ENCODE data around the gene ABCA5. TPM values are rescaled to one million over a fixed set of nuclear protein-coding genes. Genes with fewer than 3 reads are reported as not detected.

The ABCA5 gene, protein sequence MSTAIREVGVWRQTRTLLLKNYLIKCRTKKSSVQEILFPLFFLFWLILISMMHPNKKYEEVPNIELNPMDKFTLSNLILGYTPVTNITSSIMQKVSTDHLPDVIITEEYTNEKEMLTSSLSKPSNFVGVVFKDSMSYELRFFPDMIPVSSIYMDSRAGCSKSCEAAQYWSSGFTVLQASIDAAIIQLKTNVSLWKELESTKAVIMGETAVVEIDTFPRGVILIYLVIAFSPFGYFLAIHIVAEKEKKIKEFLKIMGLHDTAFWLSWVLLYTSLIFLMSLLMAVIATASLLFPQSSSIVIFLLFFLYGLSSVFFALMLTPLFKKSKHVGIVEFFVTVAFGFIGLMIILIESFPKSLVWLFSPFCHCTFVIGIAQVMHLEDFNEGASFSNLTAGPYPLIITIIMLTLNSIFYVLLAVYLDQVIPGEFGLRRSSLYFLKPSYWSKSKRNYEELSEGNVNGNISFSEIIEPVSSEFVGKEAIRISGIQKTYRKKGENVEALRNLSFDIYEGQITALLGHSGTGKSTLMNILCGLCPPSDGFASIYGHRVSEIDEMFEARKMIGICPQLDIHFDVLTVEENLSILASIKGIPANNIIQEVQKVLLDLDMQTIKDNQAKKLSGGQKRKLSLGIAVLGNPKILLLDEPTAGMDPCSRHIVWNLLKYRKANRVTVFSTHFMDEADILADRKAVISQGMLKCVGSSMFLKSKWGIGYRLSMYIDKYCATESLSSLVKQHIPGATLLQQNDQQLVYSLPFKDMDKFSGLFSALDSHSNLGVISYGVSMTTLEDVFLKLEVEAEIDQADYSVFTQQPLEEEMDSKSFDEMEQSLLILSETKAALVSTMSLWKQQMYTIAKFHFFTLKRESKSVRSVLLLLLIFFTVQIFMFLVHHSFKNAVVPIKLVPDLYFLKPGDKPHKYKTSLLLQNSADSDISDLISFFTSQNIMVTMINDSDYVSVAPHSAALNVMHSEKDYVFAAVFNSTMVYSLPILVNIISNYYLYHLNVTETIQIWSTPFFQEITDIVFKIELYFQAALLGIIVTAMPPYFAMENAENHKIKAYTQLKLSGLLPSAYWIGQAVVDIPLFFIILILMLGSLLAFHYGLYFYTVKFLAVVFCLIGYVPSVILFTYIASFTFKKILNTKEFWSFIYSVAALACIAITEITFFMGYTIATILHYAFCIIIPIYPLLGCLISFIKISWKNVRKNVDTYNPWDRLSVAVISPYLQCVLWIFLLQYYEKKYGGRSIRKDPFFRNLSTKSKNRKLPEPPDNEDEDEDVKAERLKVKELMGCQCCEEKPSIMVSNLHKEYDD (N-terminal part only)
- total RNA-seq, result 12.8 and 15.1 TPM in 2 replicates

- peak; percentile 86 for DNase-seq (ENCODE audit: low spot score)
- Mint-ChIP-seq H3K4me3 (peak within 1 kb of the TSS; percentile 97), H3K9me3 (peaks cover 4% of the 10 kb centered on the region), H3K4me1 (ENCODE audit: low read depth) (peaks cover 23% of the 10 kb centered on the region), H3K36me3 (ENCODE audit: low read depth) (peaks cover 3% of the 10 kb centered on the region), H3K27ac (peak within 1 kb of the TSS; percentile 96), H3K27me3 (ENCODE audit: insufficient read depth) (peaks cover 13% of the 10 kb centered on the region)
- intact Hi-C loops (cut with micrococcal nuclease), result loop anchor here (1.0 to 10.0 kb wide), 6 partner anchors 68 to 1950 kb away; partner anchors contain the start of genes KCNJ2, MAP2K6, PITPNC1 and PRKAR1A
These were observed at the start of gene ABCA5 for GRCh38 chr17:69327060-69327831. TSS of gene ABCA5 (minus strand) at chr17:69327133. CDS start at chr17:69314415, 12,718 bp downstream.

- H3K4me1 Mint-ChIP-seq (ENCODE audit: low read depth), result no peaks in the 10 kb centered on the region
- H3K36me3 Mint-ChIP-seq (ENCODE audit: low read depth), result no peaks in the 10 kb centered on the region
- H3K27me3 Mint-ChIP-seq (ENCODE audit: insufficient read depth), result peaks cover 5% of the 10 kb centered on the region
- no peak overlapping the region for H3K4me3 Mint-ChIP-seq
- no peaks in the 10 kb centered on the region for H3K9me3 Mint-ChIP-seq
- no peak for DNase-seq (ENCODE audit: low spot score)
- intact Hi-C loops (cut with micrococcal nuclease), result no loop called here
- H3K27ac Mint-ChIP-seq, result no peak overlapping the region
These were observed 48.3 kb upstream of the ABCA5 start for GRCh38 chr17:69375229-69375628.

- H3K27ac Mint-ChIP-seq, result no peak overlapping the region
- peaks cover 5% of the 10 kb centered on the region for H3K27me3 Mint-ChIP-seq (ENCODE audit: insufficient read depth)
- intact Hi-C loops (cut with micrococcal nuclease), result no loop called here
These were observed 46.1 kb upstream of the ABCA5 start for GRCh38 chr17:69373069-69373468.

GRCh38 chr17:69367298-69367697, 40.4 kb upstream of the ABCA5 start:
- peaks cover 5% of the 10 kb centered on the region for H3K27me3 Mint-ChIP-seq (ENCODE audit: insufficient read depth)
- H3K27ac Mint-ChIP-seq, result no peak overlapping the region
- intact Hi-C loops (cut with micrococcal nuclease), result no loop called here
- H3K36me3 Mint-ChIP-seq (ENCODE audit: low read depth), result no peaks in the 10 kb centered on the region
- no peak overlapping the region for H3K4me3 Mint-ChIP-seq
- no peak for DNase-seq (ENCODE audit: low spot score)
- peaks cover 8% of the 10 kb centered on the region for H3K4me1 Mint-ChIP-seq (ENCODE audit: low read depth)
- H3K9me3 Mint-ChIP-seq, result no peaks in the 10 kb centered on the region

More at GRCh38 chr17:69373069-69373468, 46.1 kb upstream of the ABCA5 start:
- Mint-ChIP-seq H3K9me3 (no peaks in the 10 kb centered on the region), H3K4me3 (no peak overlapping the region), H3K4me1 (ENCODE audit: low read depth) (no peaks in the 10 kb centered on the region), H3K36me3 (ENCODE audit: low read depth) (no peaks in the 10 kb centered on the region)
- DNase-seq (ENCODE audit: low spot score), result no peak

- intact Hi-C loops (cut with micrococcal nuclease), result no loop called here
- Mint-ChIP-seq H3K27ac (no peak overlapping the region), H3K4me3 (no peak overlapping the region), H3K9me3 (no peaks in the 10 kb centered on the region), H3K36me3 (ENCODE audit: low read depth) (no peaks in the 10 kb centered on the region), H3K27me3 (ENCODE audit: insufficient read depth) (peaks cover 4% of the 10 kb centered on the region), H3K4me1 (ENCODE audit: low read depth) (peaks cover 8% of the 10 kb centered on the region)
- DNase-seq (ENCODE audit: low spot score), result no peak
These were observed 36.7 kb upstream of the ABCA5 start for GRCh38 chr17:69363488-69364210.

DNA sequence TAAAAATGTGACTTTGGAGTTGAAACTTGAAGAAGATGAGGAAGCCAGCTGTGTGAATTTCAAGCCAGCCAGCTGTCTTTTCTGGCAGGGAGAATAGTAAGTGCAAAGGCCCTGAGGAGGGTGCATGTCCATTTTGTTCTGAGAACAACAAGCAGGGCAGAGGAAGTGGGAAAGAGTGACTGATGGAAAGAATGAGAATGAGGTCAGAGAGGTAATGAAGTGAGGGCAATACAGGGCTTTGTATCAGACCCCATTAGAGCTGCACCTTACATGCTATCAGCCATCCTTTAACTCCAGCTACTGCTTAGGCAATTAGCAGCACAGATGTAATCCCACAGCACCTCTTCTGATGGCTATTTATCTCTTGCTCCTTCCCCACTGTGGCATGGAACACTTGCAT, 34.2 kb upstream of the ABCA5 start:
- Mint-ChIP-seq H3K27me3 (ENCODE audit: insufficient read depth) (peaks cover 7% of the 10 kb centered on the region), H3K36me3 (ENCODE audit: low read depth) (no peaks in the 10 kb centered on the region)
- intact Hi-C loops (cut with micrococcal nuclease), result no loop called here

DNA sequence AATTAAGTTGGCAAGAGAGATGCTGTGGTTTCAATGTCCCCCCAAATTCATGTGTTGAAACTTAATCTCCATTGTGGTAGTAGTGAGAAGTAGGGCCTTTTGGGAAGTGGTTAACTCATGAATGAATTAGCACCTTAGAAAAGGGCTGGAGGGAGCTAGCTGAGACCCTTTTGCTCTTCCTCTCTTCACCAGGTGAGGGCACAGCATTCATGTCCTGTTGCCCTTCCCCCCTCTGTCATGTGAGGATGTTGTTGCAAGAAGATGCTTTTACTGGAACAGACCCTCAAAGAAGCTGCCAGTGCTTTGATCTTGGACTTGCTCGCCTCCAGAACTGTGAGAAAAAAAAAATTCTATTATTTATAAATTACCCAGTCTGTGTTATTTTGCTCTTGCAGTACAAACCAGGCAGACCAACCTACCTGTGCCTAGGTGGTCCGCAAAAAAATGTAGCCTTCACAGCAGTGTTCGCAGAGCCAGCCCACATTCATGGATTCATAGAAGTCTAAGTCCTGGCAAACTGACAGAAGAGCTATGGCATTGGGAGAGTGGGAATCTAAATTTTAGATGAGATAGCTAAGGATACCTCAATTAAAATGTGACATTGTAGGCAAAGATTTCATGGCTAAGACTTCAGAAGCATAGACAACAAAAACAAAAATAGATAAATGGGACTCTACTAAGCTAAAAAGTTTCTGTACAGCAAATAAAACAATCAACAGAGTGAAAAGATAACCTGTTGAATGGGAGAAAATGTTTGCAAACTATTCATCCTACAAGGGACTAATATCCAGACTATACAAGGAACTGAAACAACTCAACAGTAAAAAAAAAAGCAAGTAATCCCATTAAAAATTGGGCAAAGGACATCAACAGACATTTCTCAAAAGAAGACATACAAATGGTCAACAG, 32.0 kb upstream of the ABCA5 start:
- no peaks in the 10 kb centered on the region for H3K9me3 Mint-ChIP-seq
- no peaks in the 10 kb centered on the region for H3K4me1 Mint-ChIP-seq (ENCODE audit: low read depth)
- intact Hi-C loops (cut with micrococcal nuclease), result no loop called here
- no peak overlapping the region for H3K4me3 Mint-ChIP-seq
- no peak overlapping the region for H3K27ac Mint-ChIP-seq
- peaks cover 11% of the 10 kb centered on the region for H3K27me3 Mint-ChIP-seq (ENCODE audit: insufficient read depth)
- DNase-seq (ENCODE audit: low spot score), result no peak
- no peaks in the 10 kb centered on the region for H3K36me3 Mint-ChIP-seq (ENCODE audit: low read depth)

More for the DNA sequence above, 34.2 kb upstream of the ABCA5 start:
- DNase-seq (ENCODE audit: low spot score), result no peak
- no peak overlapping the region for H3K4me3 Mint-ChIP-seq
- H3K27ac Mint-ChIP-seq, result no peak overlapping the region
- no peaks in the 10 kb centered on the region for H3K4me1 Mint-ChIP-seq (ENCODE audit: low read depth)
- no peaks in the 10 kb centered on the region for H3K9me3 Mint-ChIP-seq

- intact Hi-C loops (cut with micrococcal nuclease), result no loop called here
- DNase-seq (ENCODE audit: low spot score), result no peak
- Mint-ChIP-seq H3K27ac (no peak overlapping the region), H3K4me3 (no peak overlapping the region), H3K27me3 (ENCODE audit: insufficient read depth) (peaks cover 10% of the 10 kb centered on the region), H3K4me1 (ENCODE audit: low read depth) (no peaks in the 10 kb centered on the region), H3K36me3 (ENCODE audit: low read depth) (no peaks in the 10 kb centered on the region), H3K9me3 (no peaks in the 10 kb centered on the region)
These were observed 30.8 kb upstream of the ABCA5 start for GRCh38 chr17:69357701-69358100.

- H3K36me3 Mint-ChIP-seq (ENCODE audit: low read depth), result no peaks in the 10 kb centered on the region
- H3K27ac Mint-ChIP-seq, result no peak overlapping the region
- H3K4me3 Mint-ChIP-seq, result no peak overlapping the region
- H3K27me3 Mint-ChIP-seq (ENCODE audit: insufficient read depth), result peaks cover 14% of the 10 kb centered on the region
- no peak for DNase-seq (ENCODE audit: low spot score)
- no peaks in the 10 kb centered on the region for H3K4me1 Mint-ChIP-seq (ENCODE audit: low read depth)
- intact Hi-C loops (cut with micrococcal nuclease), result no loop called here
- no peaks in the 10 kb centered on the region for H3K9me3 Mint-ChIP-seq
These were observed 29.7 kb upstream of the ABCA5 start for GRCh38 chr17:69356625-69357024.

DNA sequence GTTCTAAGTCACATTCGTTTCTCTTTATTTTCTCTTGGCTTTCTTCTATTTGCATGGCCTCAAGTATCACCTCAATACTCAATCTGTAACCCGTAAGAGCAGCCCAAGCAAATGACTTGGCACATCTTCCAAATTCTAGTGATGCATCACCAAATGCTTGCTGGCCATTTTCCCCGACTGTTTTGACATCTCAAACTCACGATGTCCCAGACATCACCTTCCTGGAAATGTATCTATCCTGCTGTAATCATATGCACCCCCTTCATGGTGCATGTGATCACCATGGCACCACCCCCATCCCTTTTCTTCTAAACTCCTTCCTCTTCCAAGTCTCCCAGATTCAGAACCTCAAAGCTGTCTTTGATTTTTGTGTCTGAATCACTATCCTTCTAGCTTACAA, 24.0 kb upstream of the ABCA5 start:
- no peak for DNase-seq (ENCODE audit: low spot score)
- Mint-ChIP-seq H3K9me3 (no peaks in the 10 kb centered on the region), H3K4me3 (no peak overlapping the region), H3K27ac (no peak overlapping the region), H3K4me1 (ENCODE audit: low read depth) (no peaks in the 10 kb centered on the region), H3K27me3 (ENCODE audit: insufficient read depth) (peaks cover 17% of the 10 kb centered on the region), H3K36me3 (ENCODE audit: low read depth) (no peaks in the 10 kb centered on the region)
- intact Hi-C loops (cut with micrococcal nuclease), result no loop called here

GRCh38 chr17:69348429-69348828, 21.5 kb upstream of the ABCA5 start:
- H3K27ac Mint-ChIP-seq, result no peak overlapping the region
- no peak overlapping the region for H3K4me3 Mint-ChIP-seq
- H3K4me1 Mint-ChIP-seq (ENCODE audit: low read depth), result no peaks in the 10 kb centered on the region
- DNase-seq (ENCODE audit: low spot score), result no peak
- H3K36me3 Mint-ChIP-seq (ENCODE audit: low read depth), result no peaks in the 10 kb centered on the region
- intact Hi-C loops (cut with micrococcal nuclease), result no loop called here
- no peaks in the 10 kb centered on the region for H3K9me3 Mint-ChIP-seq
- peaks cover 12% of the 10 kb centered on the region for H3K27me3 Mint-ChIP-seq (ENCODE audit: insufficient read depth)
